ENCODE measurements around the gene DOCK6. TPM values are rescaled to one million over a fixed set of nuclear protein-coding genes. Genes with fewer than 3 reads are reported as not detected.

DOCK6 gene
- total RNA-seq, 1 experiment from 2014 or later, result 82.4 TPM

- no peak overlapping the region for H3K9ac ChIP-seq (ENCODE audit: low read length)
- H2AFZ ChIP-seq (ENCODE audit: low read depth, low read length, poor library complexity, severe bottlenecking), result no peak overlapping the region
- no peak overlapping the region for H3K4me2 ChIP-seq (ENCODE audit: low read length)
- H3K36me3 ChIP-seq (ENCODE audit: control insufficient read depth in 1 of 2, insufficient read depth in 2 of 2, low read length in 2 of 2), result 0 out of 4 replicates have a peak, but pooled peaks cover 0 to 4% of the 10 kb centered on the region in 2 experiments
- no peaks in the 10 kb centered on the region for H3K79me2 ChIP-seq (ENCODE audit: insufficient read depth, low read length)
- H3K27ac ChIP-seq (ENCODE audit: low read depth, low read length), result no peak overlapping the region
- ATAC-seq (no peak), DNase-seq (ENCODE audit: low read depth, low spot score) (no peak)
- POLR2A ChIA-PET, result no interaction called here
- H3K4me3 ChIP-seq (replicated peaks in 1 of 2; ENCODE audit: low read depth in 1 of 2, low read length in 2 of 2), result no peak overlapping the region
- H3K9me3 ChIP-seq (ENCODE audit: control insufficient read depth in 1 of 2, insufficient read depth in 1 of 2, low read depth in 1 of 2, low read length in 2 of 2), result no peaks in the 10 kb centered on the region
- RAD21 ChIA-PET (ENCODE audit: low non-redundant PET in 1 of 2, low total read pairs in 2 of 2, uncharacterized antibody in 2 of 2, unreplicated experiment in 2 of 2), result no interaction called here
- TF ChIP-seq ELF1 (IDR thresholded peaks at IDR 0.05; ENCODE audit: borderline replicate concordance, low read depth), result no peak
- no peak for TF ChIP-seq POLR2A (IDR thresholded peaks at IDR 0.05; ENCODE audit: borderline replicate concordance, extremely low read depth, insufficient read depth, insufficient read length)
- TF ChIP-seq SP1 (IDR thresholded peaks at IDR 0.05; ENCODE audit: low read depth), result no peak
- no peak for TF ChIP-seq EGR1 (IDR thresholded peaks at IDR 0.05; ENCODE audit: low read depth)
- no peak for TF ChIP-seq RAD21 (IDR thresholded peaks at IDR 0.05; ENCODE audit: low read depth)
- TF ChIP-seq FOSL1 (IDR thresholded peaks at IDR 0.05; ENCODE audit: low read depth), result no peak
- peaks cover 0 to under 1% of the 10 kb centered on the region in 2 experiments; a peak in 1 of 4 replicates for H3K4me1 ChIP-seq (ENCODE audit: control insufficient read depth in 1 of 2, insufficient read depth in 2 of 2, low read length in 2 of 2)
- no peaks in the 10 kb centered on the region for H4K20me1 ChIP-seq (ENCODE audit: insufficient read depth)
- CTCF ChIA-PET, result no interaction called here
- H3K27me3 ChIP-seq (ENCODE audit: insufficient read depth, low read length), result no peaks in the 10 kb centered on the region
- intact Hi-C loops (cut with micrococcal nuclease), result no loop called here
- BruUV-seq (replicated peaks), result no TSS peak
- no peaks in the 10 kb centered on the region for H3K9me2 ChIP-seq (ENCODE audit: insufficient read depth)
Observed at GRCh38 chr19:11233073-11233472, 29.3 kb downstream of the DOCK6 start.

- H3K9me2 ChIP-seq (ENCODE audit: insufficient read depth), result no peaks in the 10 kb centered on the region
- BruUV-seq (replicated peaks), result no TSS peak
- H4K20me1 ChIP-seq (ENCODE audit: insufficient read depth), result no peaks in the 10 kb centered on the region
- no peak for ATAC-seq
- no peak overlapping the region for H2AFZ ChIP-seq (ENCODE audit: low read depth, low read length, poor library complexity, severe bottlenecking)
- H3K27ac ChIP-seq (ENCODE audit: low read depth, low read length), result no peak overlapping the region
- no peaks in the 10 kb centered on the region for H3K27me3 ChIP-seq (ENCODE audit: insufficient read depth, low read length)
- ChIA-PET POLR2A (no interaction called here), CTCF (no interaction called here), RAD21 (ENCODE audit: low non-redundant PET in 1 of 2, low total read pairs in 2 of 2, uncharacterized antibody in 2 of 2, unreplicated experiment in 2 of 2) (no interaction called here)
- intact Hi-C loops (cut with micrococcal nuclease), result no loop called here
- H3K79me2 ChIP-seq (ENCODE audit: insufficient read depth, low read length), result no peaks in the 10 kb centered on the region
- H3K9ac ChIP-seq (ENCODE audit: low read length), result no peak overlapping the region
- peaks cover 3 to 6% of the 10 kb centered on the region in 2 experiments; a peak in 3 of 4 replicates for H3K4me1 ChIP-seq (ENCODE audit: control insufficient read depth in 1 of 2, insufficient read depth in 2 of 2, low read length in 2 of 2)
- H3K9me3 ChIP-seq (ENCODE audit: control insufficient read depth in 1 of 2, insufficient read depth in 1 of 2, low read depth in 1 of 2, low read length in 2 of 2), result no peaks in the 10 kb centered on the region
- no peak for DNase-seq (ENCODE audit: low read depth, low spot score)
- H3K4me2 ChIP-seq (ENCODE audit: low read length), result no peak overlapping the region
- H3K36me3 ChIP-seq (ENCODE audit: control insufficient read depth in 1 of 2, insufficient read depth in 2 of 2, low read length in 2 of 2), result 0 out of 4 replicates have a peak, but pooled peaks cover 0 to 4% of the 10 kb centered on the region in 2 experiments
- H3K4me3 ChIP-seq (replicated peaks in 1 of 2; ENCODE audit: low read depth in 1 of 2, low read length in 2 of 2), result no peak overlapping the region
- TF ChIP-seq YY1 (IDR thresholded peaks at IDR 0.05; ENCODE audit: extremely low read depth, insufficient replicate concordance, low read depth, low read length), result no peak
- TF ChIP-seq ZFX (IDR thresholded peaks at IDR 0.05), result no peak
- TF ChIP-seq REST (IDR thresholded peaks at IDR 0.05; ENCODE audit: low read depth), result no peak
- no peak for TF ChIP-seq TCF7L2 (IDR thresholded peaks at IDR 0.05; ENCODE audit: borderline replicate concordance, extremely low read depth, insufficient read depth, insufficient read length)
- no peak for TF ChIP-seq CBX3 (IDR thresholded peaks at IDR 0.05; ENCODE audit: low read depth)
- no peak for TF ChIP-seq SP1 (IDR thresholded peaks at IDR 0.05; ENCODE audit: low read depth)
- TF ChIP-seq POLR2A (IDR thresholded peaks at IDR 0.05; ENCODE audit: borderline replicate concordance, extremely low read depth, insufficient read depth, insufficient read length), result no peak
- TF ChIP-seq ZNF274 (IDR thresholded peaks at IDR 0.05; ENCODE audit: low read depth, low read length), result no peak
- TF ChIP-seq FOSL1 (IDR thresholded peaks at IDR 0.05; ENCODE audit: low read depth), result no peak
- no peak for TF ChIP-seq ELF1 (IDR thresholded peaks at IDR 0.05; ENCODE audit: borderline replicate concordance, low read depth)
- no peak for TF ChIP-seq JUND (IDR thresholded peaks at IDR 0.05)
- TF ChIP-seq SRF (IDR thresholded peaks at IDR 0.05; ENCODE audit: low read depth), result no peak
- TF ChIP-seq POLR2AphosphoS5 (IDR thresholded peaks at IDR 0.05; ENCODE audit: low read depth, low read length), result no peak
- no peak for TF ChIP-seq SIN3A (IDR thresholded peaks at IDR 0.05; ENCODE audit: low read depth)
- no peak for TF ChIP-seq ATF3 (IDR thresholded peaks at IDR 0.05)
- no peak for TF ChIP-seq RAD21 (IDR thresholded peaks at IDR 0.05; ENCODE audit: low read depth)
- TF ChIP-seq MAX (IDR thresholded peaks at IDR 0.05), result no peak
- TF ChIP-seq EGR1 (IDR thresholded peaks at IDR 0.05; ENCODE audit: low read depth), result no peak
Observed at GRCh38 chr19:11232555-11232954, 29.8 kb downstream of the DOCK6 start.
